OCI-LY7 (cell line): ENCODE results near the gene TTLL1. TPM values are rescaled to one million over a fixed set of nuclear protein-coding genes. Genes with fewer than 3 reads are reported as not detected.

ENCODE experiments used
- BruUV-seq: library from RNA; stranded (reverse); fragments of 400-500 nt; replicated peaks from 2 replicates; lab custom pipeline; 2021; lab: Mats Ljungman, UMichigan
- CTCF ChIA-PET: fragments of 300-600 bp; sonication (Branson Sonifier 250); formaldehyde crosslinking; loops from one replicate; lab custom pipeline; 2022; ENCODE audit warnings: antibody characterized with exemption; ENCODE audit not compliant: unreplicated experiment; lab: Charles Lee
- POLR2A ChIA-PET: fragments of 300-600 bp; sonication (Branson Sonifier 250); formaldehyde crosslinking; loops from one replicate; lab custom pipeline; 2022; ENCODE audit warnings: antibody characterized with exemption; lab: Charles Lee
- DNase-seq: peaks from one replicate; pipeline ENCODE4 v3.0.0-alpha.2; 2015; ENCODE audit warnings: low spot score
- H2AFZ ChIP-seq: fragments of 200-600 bp; sonication (generic), shearing (Covaris generic); 2 replicates; pipeline ENCODE4 v1.6.1; 2014; ENCODE audit warnings: mild to moderate bottlenecking, antibody characterized with exemption, low read length, moderate library complexity
- H3K27ac ChIP-seq: fragments of 200-600 bp; sonication (generic); 2 replicates; pipeline ENCODE4 v1.5.1; 2014; ENCODE audit warnings: mixed run types, low read depth, mild to moderate bottlenecking, moderate library complexity, low read length, inconsistent platforms; ENCODE audit not compliant: poor library complexity, severe bottlenecking
- H3K36me3 ChIP-seq: fragments of 200-600 bp; sonication (generic); 2 replicates; pipeline ENCODE4 v1.6.1; 2014; ENCODE audit warnings: mild to moderate bottlenecking, antibody characterized with exemption, low read length, moderate library complexity, mixed read lengths; ENCODE audit not compliant: insufficient read depth
- H3K4me1 ChIP-seq: fragments of 200-600 bp; sonication (generic); 2 replicates; pipeline ENCODE4 v1.5.1; 2014; ENCODE audit warnings: mild to moderate bottlenecking, low read length; ENCODE audit not compliant: insufficient read depth, poor library complexity, severe bottlenecking
- H3K4me2 ChIP-seq: fragments of 200-600 bp; sonication (generic); 2 replicates; pipeline ENCODE4 v1.6.1; 2014; ENCODE audit warnings: mild to moderate bottlenecking, low read length
- H3K4me3 ChIP-seq: fragments of 200-600 bp; sonication (generic); 2 replicates; pipeline ENCODE4 v1.5.1; 2014; ENCODE audit warnings: mild to moderate bottlenecking, low read depth, low read length; ENCODE audit not compliant: poor library complexity, severe bottlenecking
- H3K79me2 ChIP-seq: fragments of 200-600 bp; sonication (generic); 2 replicates; pipeline ENCODE4 v1.6.1; 2016; ENCODE audit warnings: low read depth, mild to moderate bottlenecking, low read length, moderate library complexity, mixed read lengths; ENCODE audit not compliant: insufficient read depth
- H3K9me2 ChIP-seq: fragments of 200-600 bp; sonication (generic); 2 replicates; pipeline ENCODE4 v1.6.1; 2016; ENCODE audit warnings: mild to moderate bottlenecking, low read length, mixed read lengths; ENCODE audit not compliant: insufficient read depth
- H3K9me3 ChIP-seq: fragments of 200-600 bp; sonication (generic); 2 replicates; pipeline ENCODE4 v1.6.1; 2014; ENCODE audit warnings: mild to moderate bottlenecking, mixed run types, low read length, mixed read lengths
- H4K20me1 ChIP-seq: fragments of 200-600 bp; sonication (generic); 2 replicates; pipeline ENCODE4 v1.6.1; 2014; ENCODE audit warnings: mild to moderate bottlenecking, antibody characterized with exemption, low read length, moderate library complexity, mixed read lengths; ENCODE audit not compliant: insufficient read depth
- CTCF ChIP-seq: fragments of 200-600 bp; sonication (generic); conservative IDR thresholded peaks from 2 replicates; pipeline ENCODE4 v1.5.1; 2014; ENCODE audit warnings: mild to moderate bottlenecking, antibody characterized with exemption, low read length, moderate library complexity, mixed read lengths
- EZH2phosphoT487 ChIP-seq: fragments of 200-600 bp; sonication (generic); IDR thresholded peaks from 2 replicates; pipeline ENCODE4 v1.6.1; 2018; ENCODE audit warnings: low read depth, borderline replicate concordance, mild to moderate bottlenecking, mixed run types, antibody characterized with exemption, low read length, moderate library complexity, mixed read lengths
- intact Hi-C: fragments of 100-400 bp; cut with micrococcal nuclease; formaldehyde crosslinking; loops from one replicate; pipeline ENCODE4 v1.10.0; 2022; ENCODE audit not compliant: unreplicated experiment
- total RNA-seq, 2 experiments: library from RNA; depleted of rRNA in 1 of 2; stranded (reverse); fragments of >200 nt in 1 of 2; shearing (Covaris generic) in 1 of 2; gene quantifications; 2 replicates each; pipeline ENCODE4 v1.2.3, GENCODE V29; 2014 to 2022

Gene TTLL1
- total RNA-seq, 2 experiments from 2014 or later: 5.8 to 7.1 TPM

GRCh38 chr22:43114958-43115357, 25.8 kb upstream of the TTLL1 start:
- H3K79me2 ChIP-seq: peaks cover 88% of the 10 kb centered on the region
- H3K4me1 ChIP-seq: peaks cover 84% of the 10 kb centered on the region
- H3K9me2 ChIP-seq: no peaks in the 10 kb centered on the region
- no peak for TF ChIP-seq EZH2phosphoT487
- no peak for TF ChIP-seq CTCF
- intact Hi-C loops: loop anchor here (5.0 kb wide), 1 partner anchor 398 kb away; no protein-coding TSS in a partner anchor
- H2AFZ ChIP-seq: no peak overlapping the region
- DNase-seq: peak; percentile 45
- ChIA-PET POLR2A (no interaction called here), CTCF (no interaction called here)
- peaks cover 69% of the 10 kb centered on the region for H3K36me3 ChIP-seq
- H3K4me3 ChIP-seq: peak overlapping the region; percentile 45
- no peaks in the 10 kb centered on the region for H4K20me1 ChIP-seq
- peak overlapping the region; percentile 89 for H3K4me2 ChIP-seq
- H3K27ac ChIP-seq: peak overlapping the region; percentile 96
- H3K9me3 ChIP-seq: no peaks in the 10 kb centered on the region
- no TSS peak for BruUV-seq

GRCh38 chr22:43113526-43114251, 24.5 kb upstream of the TTLL1 start:
- H3K9me2 ChIP-seq: no peaks in the 10 kb centered on the region
- H3K4me2 ChIP-seq: peak overlapping the region; percentile 89
- peaks cover 76% of the 10 kb centered on the region for H3K79me2 ChIP-seq
- TSS peak; percentile 45 for BruUV-seq
- H2AFZ ChIP-seq: no peak overlapping the region
- peaks cover 83% of the 10 kb centered on the region for H3K4me1 ChIP-seq
- no peaks in the 10 kb centered on the region for H3K9me3 ChIP-seq
- intact Hi-C loops: no loop called here
- peak overlapping the region; percentile 96 for H3K27ac ChIP-seq
- H4K20me1 ChIP-seq: no peaks in the 10 kb centered on the region
- TF ChIP-seq CTCF (no peak), EZH2phosphoT487 (no peak)
- H3K36me3 ChIP-seq: peaks cover 63% of the 10 kb centered on the region
- peak overlapping the region; percentile 97 for H3K4me3 ChIP-seq
- CTCF ChIA-PET: no interaction called here
- POLR2A ChIA-PET: interaction anchor here (1.2 to 1.5 kb wide), 3 partner anchors 15 to 34 kb away, joined by 3 to 4 read pairs (median 3); no protein-coding TSS in a partner anchor
- DNase-seq: peak; percentile 60
